Mammary epithelial cell (primary cell): ENCODE data around the gene ECM2.

Experiments
- CTCF ChIP-seq, 2 donors: IDR thresholded peaks in 1 of 2; conservative IDR thresholded peaks in 1 of 2; 2 replicates each; pipeline ENCODE4 v1.5.1; 2011 to 2012; ENCODE audit warnings: inconsistent platforms in 2 of 2, low read length in 2 of 2, mild to moderate bottlenecking in 2 of 2, control low read depth in 1 of 2, low read depth in 1 of 2; ENCODE audit not compliant: insufficient read depth in 1 of 2; ENCODE audit errors: extremely low read depth in 1 of 2
- EZH2 ChIP-seq: IDR thresholded peaks from 2 replicates; pipeline ENCODE4 v1.6.1; 2012; ENCODE audit warnings: low read length, inconsistent platforms, borderline replicate concordance

GRCh38 chr9:92561374-92562330, 25.9 kb upstream of the ECM2 start:
- TF ChIP-seq CTCF (conservative IDR thresholded peaks at IDR 0.05 in 1 of 2, IDR thresholded peaks at IDR 0.05 in 1 of 2; ENCODE audit: extremely low read depth in 1 of 2, insufficient read depth in 1 of 2, low read depth in 1 of 2, low read length in 2 of 2) (no peak), EZH2 (no peak)
